Mammary epithelial cell (primary cell): Measurements from ENCODE around the gene SGK2.

Source experiments
- EZH2 ChIP-seq: IDR thresholded peaks from 2 replicates; pipeline ENCODE4 v1.6.1; 2012; ENCODE audit warnings: low read length, inconsistent platforms, borderline replicate concordance
- TF ChIP-seq, protein P1 (sequence below), 2 donors: IDR thresholded peaks in 1 of 2; conservative IDR thresholded peaks in 1 of 2; 2 replicates each; pipeline ENCODE4 v1.5.1; 2011 to 2012; ENCODE audit warnings: inconsistent platforms in 2 of 2, low read length in 2 of 2, mild to moderate bottlenecking in 2 of 2, control low read depth in 1 of 2, low read depth in 1 of 2; ENCODE audit not compliant: insufficient read depth in 1 of 2; ENCODE audit errors: extremely low read depth in 1 of 2

GRCh38 chr20:43529051-43529450 is 29.8 kb upstream of the SGK2 start:
- TF ChIP-seq, protein P1, sequence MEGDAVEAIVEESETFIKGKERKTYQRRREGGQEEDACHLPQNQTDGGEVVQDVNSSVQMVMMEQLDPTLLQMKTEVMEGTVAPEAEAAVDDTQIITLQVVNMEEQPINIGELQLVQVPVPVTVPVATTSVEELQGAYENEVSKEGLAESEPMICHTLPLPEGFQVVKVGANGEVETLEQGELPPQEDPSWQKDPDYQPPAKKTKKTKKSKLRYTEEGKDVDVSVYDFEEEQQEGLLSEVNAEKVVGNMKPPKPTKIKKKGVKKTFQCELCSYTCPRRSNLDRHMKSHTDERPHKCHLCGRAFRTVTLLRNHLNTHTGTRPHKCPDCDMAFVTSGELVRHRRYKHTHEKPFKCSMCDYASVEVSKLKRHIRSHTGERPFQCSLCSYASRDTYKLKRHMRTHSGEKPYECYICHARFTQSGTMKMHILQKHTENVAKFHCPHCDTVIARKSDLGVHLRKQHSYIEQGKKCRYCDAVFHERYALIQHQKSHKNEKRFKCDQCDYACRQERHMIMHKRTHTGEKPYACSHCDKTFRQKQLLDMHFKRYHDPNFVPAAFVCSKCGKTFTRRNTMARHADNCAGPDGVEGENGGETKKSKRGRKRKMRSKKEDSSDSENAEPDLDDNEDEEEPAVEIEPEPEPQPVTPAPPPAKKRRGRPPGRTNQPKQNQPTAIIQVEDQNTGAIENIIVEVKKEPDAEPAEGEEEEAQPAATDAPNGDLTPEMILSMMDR (conservative IDR thresholded peaks at IDR 0.05 in 1 of 2, IDR thresholded peaks at IDR 0.05 in 1 of 2; ENCODE audit: extremely low read depth in 1 of 2, insufficient read depth in 1 of 2, low read depth in 1 of 2, low read length in 2 of 2) = no peak
- no peak for TF ChIP-seq EZH2
